DMS153 treated with DMSO at 0.1 percent for 48 hours (cell line): ENCODE data around the gene NOL4L.
"Not testable (repeated sequence)": the region's sequence is repeated elsewhere in the genome, so short reads cannot be mapped to it uniquely, and the experiment has no call there.

Experiments
- DNase-seq: peaks from one replicate; lab custom pipeline; 2025; ENCODE audit not compliant: unreplicated experiment; lab: John Stamatoyannopoulos, UW

Gene NOL4L

DNA sequence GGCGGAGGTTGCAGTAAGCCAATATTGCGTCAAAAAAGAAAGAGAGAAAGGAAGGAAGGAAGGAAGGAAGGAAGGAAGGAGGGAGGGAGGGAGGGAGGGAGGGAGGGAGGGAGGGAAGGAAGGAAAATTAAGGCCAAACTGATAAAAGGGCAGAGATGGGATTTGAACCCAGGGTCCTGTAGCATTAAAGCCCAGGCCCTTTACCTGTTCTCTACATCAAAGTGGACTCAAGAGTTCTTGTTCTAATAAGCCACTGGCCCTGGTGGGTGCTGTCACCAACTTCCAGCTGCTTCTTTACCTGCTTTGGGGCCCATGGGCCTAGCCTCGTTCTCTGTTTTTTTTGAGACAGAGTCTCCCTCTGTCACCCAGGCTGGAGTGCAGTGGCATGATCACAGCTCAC lies 7.1 kb downstream of the NOL4L start:
- not testable (repeated sequence) for DNase-seq

DNA sequence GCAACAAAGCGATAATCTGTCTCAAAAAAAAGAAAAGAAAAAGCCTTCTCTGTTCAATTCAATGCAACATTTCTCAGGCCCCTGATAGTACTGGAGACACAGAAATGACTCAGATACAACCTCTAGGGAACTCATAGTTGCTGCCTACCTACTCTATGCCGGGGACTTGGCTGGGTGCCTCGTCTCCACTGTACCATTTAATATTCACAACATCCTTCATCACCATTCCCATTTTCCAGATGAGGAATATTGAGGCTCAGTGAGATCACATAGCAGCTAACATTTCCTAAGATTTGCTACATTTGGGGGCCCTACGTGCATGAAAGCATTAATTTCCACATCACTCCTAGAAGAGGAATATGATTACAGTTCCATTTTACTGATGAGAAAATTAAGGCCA lies 7.5 kb downstream of the NOL4L start:
- DNase-seq, result no peak

- no peak for DNase-seq
These were observed 8.1 kb downstream of the NOL4L start for GRCh38 chr20:32577023-32577422.

- DNase-seq, result no peak
These were observed 8.6 kb downstream of the NOL4L start for GRCh38 chr20:32576560-32576959.

- DNase-seq, result no peak
These were observed 9.3 kb downstream of the NOL4L start for GRCh38 chr20:32575805-32576204.

DNA sequence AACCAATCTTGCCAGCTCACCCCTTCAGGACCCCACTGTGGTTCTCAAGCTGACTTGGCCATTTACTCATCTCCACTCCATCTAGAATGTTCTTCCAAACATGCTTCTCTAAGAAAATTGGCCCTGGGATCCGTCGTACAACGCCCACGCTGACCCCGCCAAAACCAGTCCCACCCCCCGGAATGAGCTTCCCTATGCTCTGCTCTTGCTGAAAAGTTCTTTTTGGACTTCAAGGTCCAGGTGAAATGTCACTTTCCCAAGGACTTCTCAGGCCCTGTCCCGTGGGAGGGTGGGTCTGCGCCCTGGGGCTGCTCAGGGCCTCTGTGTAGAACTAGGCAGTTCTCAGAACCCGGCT lies 9.9 kb downstream of the NOL4L start:
- no peak for DNase-seq

DNA sequence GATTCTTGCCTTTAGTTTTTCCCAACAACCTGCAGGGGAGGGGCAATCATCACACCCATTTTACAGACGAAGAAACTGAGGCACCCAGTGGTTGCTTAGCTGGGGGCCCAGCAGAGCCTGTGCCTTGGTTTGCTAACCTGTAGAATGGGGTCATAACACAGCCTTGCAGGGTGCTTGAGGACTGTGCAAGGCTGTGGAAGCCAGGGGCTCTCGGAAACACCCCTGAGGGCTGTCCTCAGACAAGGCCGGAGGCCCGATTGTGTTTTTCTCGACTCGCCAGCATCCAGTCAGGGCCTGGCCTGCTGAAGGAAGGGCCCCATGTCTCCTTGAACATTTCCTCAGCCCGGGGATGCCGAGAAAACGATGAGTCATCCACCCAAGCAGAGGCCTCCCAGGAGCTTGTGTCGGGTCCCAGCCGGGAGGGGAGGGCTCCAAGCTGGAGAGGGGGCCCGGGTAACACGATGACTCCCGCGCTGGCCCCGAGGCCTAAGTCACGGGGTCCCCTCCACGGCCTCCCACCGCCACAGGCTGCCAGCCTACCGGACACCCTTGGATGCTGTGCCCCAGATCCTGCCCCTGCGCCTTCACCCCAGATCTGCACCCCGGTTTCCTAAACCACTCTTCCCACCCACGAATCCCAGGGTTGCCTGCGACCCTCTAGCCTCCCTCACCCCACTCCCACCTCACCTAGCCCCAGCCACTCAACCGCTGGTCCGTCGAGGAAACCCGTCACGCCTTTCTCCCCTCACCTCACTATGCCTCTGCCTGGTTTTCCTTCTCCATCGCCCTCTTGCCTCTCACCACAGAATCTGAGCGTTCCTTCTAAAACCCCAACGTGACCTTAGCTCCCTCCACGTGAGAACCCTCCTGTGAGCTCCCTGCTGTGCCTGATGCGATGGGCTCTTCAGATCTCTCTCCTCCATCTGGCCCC lies 10.6 kb downstream of the NOL4L start:
- no peak for DNase-seq

DNA sequence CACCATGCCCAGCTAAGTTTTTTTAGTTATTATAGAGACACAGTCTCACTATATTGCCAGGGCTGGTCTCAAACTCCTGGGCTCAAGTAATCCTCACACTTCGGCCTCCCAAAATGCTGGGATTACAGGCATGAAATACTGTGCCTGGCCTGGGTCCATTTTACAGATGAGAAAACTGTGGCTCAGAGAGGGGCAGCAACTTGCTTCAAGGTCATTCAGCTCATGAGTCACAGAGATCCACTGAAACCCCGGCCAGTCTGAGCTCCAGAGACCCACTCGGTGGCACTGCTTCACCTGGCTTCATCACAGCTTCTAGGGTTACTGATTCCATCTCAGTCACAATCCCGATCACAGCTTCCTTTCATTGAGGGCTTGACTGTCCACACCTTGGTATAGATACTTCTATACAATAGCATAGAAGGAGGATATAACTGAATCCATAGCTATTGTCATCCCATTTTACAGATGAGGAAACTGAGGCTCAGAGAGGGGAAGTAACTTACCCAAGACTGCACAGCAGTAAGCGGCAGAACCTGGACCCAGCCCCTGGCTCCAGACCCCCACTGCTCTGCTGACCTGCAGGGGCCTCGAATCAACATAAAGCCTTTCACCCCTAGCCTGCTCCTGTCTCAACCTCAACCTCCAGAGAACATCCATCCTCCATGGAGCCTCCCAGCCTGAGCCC lies 11.8 kb downstream of the NOL4L start:
- no peak for DNase-seq

DNA sequence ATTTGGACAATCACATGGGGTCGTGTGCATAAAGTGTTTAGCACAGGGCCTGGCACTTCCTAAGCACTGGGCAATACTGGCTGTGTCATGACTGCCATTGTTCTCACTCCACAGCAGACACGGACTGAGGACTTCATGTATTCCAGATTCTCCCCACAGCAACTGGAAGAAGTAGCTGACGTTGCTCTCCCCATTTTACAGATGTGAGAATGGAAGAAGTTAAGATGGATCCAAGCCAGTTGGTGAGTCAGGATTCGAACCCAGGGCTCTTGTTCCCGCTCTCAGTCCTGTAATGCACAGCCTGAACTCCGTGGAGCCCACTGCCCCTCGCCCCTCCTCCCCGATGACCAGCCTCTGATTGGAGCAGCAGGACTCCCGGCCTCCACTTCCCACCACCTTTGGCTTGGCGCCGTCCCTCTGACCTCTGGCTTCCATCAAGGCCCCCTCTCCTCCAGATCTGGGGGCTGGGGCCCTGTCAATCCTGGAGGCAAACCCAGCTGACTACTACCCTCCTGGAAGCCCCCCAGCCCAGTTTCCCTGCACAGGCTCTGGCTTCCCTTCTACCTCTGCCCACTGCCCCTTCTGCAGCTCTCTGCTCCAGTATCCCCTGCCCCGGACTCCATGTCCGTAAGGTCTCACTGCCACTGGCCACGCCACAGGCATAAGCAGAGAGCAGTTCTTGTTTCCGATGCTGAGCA lies 12.7 kb downstream of the NOL4L start:
- DNase-seq, result no peak

GRCh38 chr20:32571566-32571965 lies 13.6 kb downstream of the NOL4L start:
- no peak for DNase-seq

- no peak for DNase-seq
These were observed 14.5 kb downstream of the NOL4L start for GRCh38 chr20:32570401-32571190.

- DNase-seq, result no peak
These were observed 15.5 kb downstream of the NOL4L start for GRCh38 chr20:32569380-32570305.

DNA sequence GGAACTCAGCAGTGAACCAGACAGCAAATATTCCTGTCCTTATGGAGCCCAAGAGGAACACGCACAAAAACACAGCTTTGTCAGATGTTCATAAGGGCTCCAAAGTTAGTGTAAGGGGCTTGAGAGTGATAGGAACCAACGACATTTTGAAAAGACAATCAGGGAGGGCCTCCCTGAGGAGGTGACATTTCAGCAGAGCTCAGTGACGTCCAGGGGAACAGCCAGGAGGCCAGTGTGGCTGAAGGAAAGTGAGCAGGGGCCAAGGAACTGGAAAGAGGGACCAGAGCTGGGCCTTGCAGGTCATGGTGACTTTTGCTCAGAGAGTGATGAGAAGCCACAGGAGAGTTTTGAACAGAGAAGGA lies 16.1 kb downstream of the NOL4L start:
- no peak for DNase-seq

- DNase-seq, result no peak
These were observed 17.6 kb downstream of the NOL4L start for GRCh38 chr20:32567384-32568178.

GRCh38 chr20:32566379-32567374 lies 18.5 kb downstream of the NOL4L start:
- DNase-seq, result no peak

GRCh38 chr20:32565735-32566032 lies 19.4 kb downstream of the NOL4L start:
- no peak for DNase-seq

DNA sequence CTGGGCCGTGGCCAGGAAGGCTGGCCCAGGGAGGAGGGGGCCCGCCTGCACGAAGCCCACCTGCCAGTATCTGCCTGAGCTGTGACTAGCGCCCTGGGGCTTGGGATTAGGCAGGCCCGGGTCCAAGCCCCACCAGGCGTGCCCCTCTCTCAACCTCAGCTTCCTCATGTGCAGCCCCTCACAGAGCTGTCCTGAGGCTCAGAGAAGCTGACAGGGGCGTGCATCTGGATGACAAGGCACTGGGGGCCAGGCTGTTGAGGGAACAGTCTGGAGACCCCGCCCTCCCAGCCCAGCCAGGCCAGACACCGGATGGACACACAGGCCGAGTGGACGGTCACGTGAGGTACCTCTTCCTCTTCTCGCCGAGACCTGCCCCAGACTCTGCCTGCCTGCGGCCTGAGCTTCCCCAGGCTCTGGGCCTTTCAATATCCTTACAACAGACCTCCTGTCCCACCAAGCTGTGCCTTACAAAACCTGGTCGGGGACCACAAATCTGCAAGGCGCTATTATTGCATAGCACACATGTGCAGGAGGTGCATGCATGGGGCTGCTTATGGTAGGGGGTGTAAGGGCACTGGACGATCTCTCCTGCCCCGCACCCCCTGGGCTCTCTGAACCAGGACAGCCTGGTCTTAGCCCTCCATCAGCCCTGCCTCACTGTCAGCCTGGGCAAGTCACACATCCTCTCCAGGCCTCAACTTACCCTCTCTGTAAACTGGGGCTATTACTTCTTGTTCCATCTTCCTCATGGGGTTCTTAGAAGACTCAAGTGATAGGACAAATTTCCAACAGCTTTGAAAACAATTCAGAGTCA lies 20.0 kb downstream of the NOL4L start:
- no peak for DNase-seq
